GM23338 (cell line): ENCODE measurements around the gene ZNF536. TPM values are rescaled to one million over a fixed set of nuclear protein-coding genes. Genes with fewer than 3 reads are reported as not detected.

Source experiments
- ATAC-seq: fragments of 200-7000 bp; cut with Tn5 transposase; 3 replicates; pipeline ENCODE4 v1.9.1; 2020
- DNase-seq: peaks from one replicate; pipeline ENCODE4 v3.0.0-alpha.2; 2015; ENCODE audit warnings: low spot score
- H2AFZ ChIP-seq: fragments of 200-600 bp; sonication (generic); 2 replicates; pipeline ENCODE4 v1.8.0; 2016; ENCODE audit warnings: antibody characterized with exemption, mild to moderate bottlenecking, moderate library complexity
- H3F3A ChIP-seq: fragments of 200-600 bp; sonication (generic); replicated peaks from 2 replicates; pipeline ENCODE4 v1.8.0; 2017; ENCODE audit warnings: antibody characterized with exemption, mixed run types, low read depth
- H3K27ac ChIP-seq: fragments of 200-600 bp; sonication (generic); 2 replicates; pipeline ENCODE4 v1.6.1; 2016; ENCODE audit warnings: low read depth
- H3K27me3 ChIP-seq: fragments of 200-600 bp; sonication (generic); 2 replicates; pipeline ENCODE4 v1.8.0; 2016; ENCODE audit warnings: mild to moderate bottlenecking, mixed run types, moderate library complexity; ENCODE audit not compliant: insufficient read depth
- H3K36me3 ChIP-seq: fragments of 200-600 bp; sonication (generic); 2 replicates; pipeline ENCODE4 v1.8.0; 2016; ENCODE audit warnings: mild to moderate bottlenecking; ENCODE audit not compliant: insufficient read depth
- H3K4me1 ChIP-seq: fragments of 200-600 bp; sonication (generic); 2 replicates; pipeline ENCODE4 v1.8.0; 2016; ENCODE audit warnings: mild to moderate bottlenecking, moderate library complexity; ENCODE audit not compliant: insufficient read depth
- H3K4me2 ChIP-seq: fragments of 200-600 bp; sonication (generic); 2 replicates; pipeline ENCODE4 v1.7.1; 2017; ENCODE audit warnings: mixed run types
- H3K4me3 ChIP-seq: fragments of 200-600 bp; sonication (generic); 2 replicates; pipeline ENCODE4 v1.6.1; 2016; ENCODE audit warnings: mixed run types
- H3K79me2 ChIP-seq: fragments of 200-600 bp; sonication (generic); replicated peaks from 2 replicates; pipeline ENCODE4 v1.8.0; 2017; ENCODE audit warnings: mild to moderate bottlenecking; ENCODE audit not compliant: insufficient read depth
- H3K9me2 ChIP-seq: fragments of 200-600 bp; sonication (generic); 2 replicates; pipeline ENCODE4 v1.8.0; 2017; ENCODE audit not compliant: insufficient read depth
- H4K20me1 ChIP-seq: fragments of 200-600 bp; sonication (generic); replicated peaks from 2 replicates; pipeline ENCODE4 v1.8.0; 2017; ENCODE audit warnings: mild to moderate bottlenecking; ENCODE audit not compliant: insufficient read depth
- H3K27ac Mint-ChIP-seq: 2 replicates; pipeline ENCODE4 v1.8.0; 2020; ENCODE audit warnings: inconsistent platforms, mild to moderate bottlenecking, moderate library complexity, mixed read lengths
- H3K27me3 Mint-ChIP-seq: 3 replicates; pipeline ENCODE4 v1.8.0; 2022; ENCODE audit warnings: low read depth, mild to moderate bottlenecking, moderate library complexity, mixed read lengths, inconsistent platforms; ENCODE audit not compliant: insufficient read depth, poor library complexity
- H3K36me3 Mint-ChIP-seq: 3 replicates; pipeline ENCODE4 v1.8.0; 2021; ENCODE audit warnings: low read depth, mild to moderate bottlenecking, inconsistent platforms, moderate library complexity, mixed read lengths
- H3K4me1 Mint-ChIP-seq: 3 replicates; pipeline ENCODE4 v1.8.0; 2020; ENCODE audit warnings: mild to moderate bottlenecking, inconsistent platforms, mixed read lengths
- H3K4me3 Mint-ChIP-seq: 3 replicates; pipeline ENCODE4 v1.8.0; 2021; ENCODE audit warnings: moderate library complexity, mild to moderate bottlenecking, inconsistent platforms, mixed read lengths
- H3K9me3 Mint-ChIP-seq: 3 replicates; pipeline ENCODE4 v1.8.0; 2020; ENCODE audit warnings: moderate library complexity, mild to moderate bottlenecking, inconsistent platforms, mixed read lengths
- CREB1 ChIP-seq: fragments of 250-450 bp; sonication (Bioruptor Pico); IDR thresholded peaks from 2 replicates; pipeline ENCODE4 v1.5.0; 2020; ENCODE audit warnings: low read depth, mild to moderate bottlenecking, moderate library complexity
- CTCF ChIP-seq, 2 experiments: fragments of 200-600 bp in 1 of 2; sonication (generic) in 1 of 2; conservative IDR thresholded peaks; 2 replicates each; pipeline versions ENCODE4 v1.5.1 to v1.6.1; 2016 to 2017; ENCODE audit warnings: antibody characterized with exemption in 2 of 2, low read depth in 2 of 2, mild to moderate bottlenecking in 2 of 2, moderate library complexity in 1 of 2
- ETS1 ChIP-seq: IDR thresholded peaks from 2 replicates; pipeline ENCODE4 v1.6.1; 2016; ENCODE audit warnings: antibody characterized with exemption
- EZH2 ChIP-seq: fragments of 200-600 bp; sonication (generic); IDR thresholded peaks from one replicate; pipeline ENCODE4 v1.8.0; 2017; ENCODE audit warnings: antibody characterized with exemption, mild to moderate bottlenecking, low read depth; ENCODE audit not compliant: unreplicated experiment
- EZH2phosphoT487 ChIP-seq: fragments of 200-600 bp; sonication (generic); IDR thresholded peaks from one replicate; pipeline ENCODE4 v1.8.1; 2018; ENCODE audit warnings: antibody characterized with exemption; ENCODE audit not compliant: unreplicated experiment
- JUNB ChIP-seq: IDR thresholded peaks from one replicate; pipeline ENCODE4 v1.6.1; 2016; ENCODE audit warnings: antibody characterized with exemption; ENCODE audit not compliant: unreplicated experiment
- NANOG ChIP-seq: IDR thresholded peaks from 2 replicates; pipeline ENCODE4 v1.6.1; 2016; ENCODE audit warnings: antibody characterized with exemption, borderline replicate concordance
- POLR2AphosphoS5 ChIP-seq: IDR thresholded peaks from 2 replicates; pipeline ENCODE4 v1.6.1; 2016; ENCODE audit warnings: antibody characterized with exemption, low read depth
- REST ChIP-seq: IDR thresholded peaks from one replicate; pipeline ENCODE4 v1.6.1; 2018; ENCODE audit warnings: antibody characterized with exemption; ENCODE audit not compliant: unreplicated experiment
- STAT1 ChIP-seq: IDR thresholded peaks from one replicate; pipeline ENCODE4 v1.6.1; 2016; ENCODE audit warnings: antibody characterized with exemption; ENCODE audit not compliant: unreplicated experiment
- ZNF114 ChIP-seq: fragments of 250-450 bp; sonication (Bioruptor Pico); IDR thresholded peaks from 2 replicates; pipeline ENCODE4 v1.5.0; 2020; ENCODE audit warnings: mild to moderate bottlenecking, moderate library complexity
- ZNF331 ChIP-seq: fragments of 250-450 bp; sonication (Bioruptor Pico); IDR thresholded peaks from 2 replicates; pipeline ENCODE4 v1.5.0; 2020; ENCODE audit warnings: low read depth, mild to moderate bottlenecking, moderate library complexity
- ZNF462 ChIP-seq: fragments of 250-450 bp; sonication (Bioruptor Pico); IDR thresholded peaks from 2 replicates; pipeline ENCODE4 v1.5.0; 2020; ENCODE audit warnings: mild to moderate bottlenecking, moderate library complexity
- polyA plus RNA-seq: library from polyadenylated mRNA; unstranded; fragments of >200 nt; fragmentation: Nextera tagmentation; extraction: Ambion mirVana; gene quantifications from 2 replicates; pipeline ENCODE4 v1.2.1, GENCODE V29; 2016
- total RNA-seq: library from RNA; depleted of rRNA; stranded (reverse); fragments of >200 nt; shearing (Covaris generic); gene quantifications from 2 replicates; pipeline ENCODE4 v1.2.3, GENCODE V29; 2014

ZNF536 gene
- total and polyA plus RNA-seq, 2 experiments from 2014 or later = 0.07 TPM; not detected in 1

- no peaks in the 10 kb centered on the region; the same call in 2 of the 3 replicates for H3K9me3 Mint-ChIP-seq
- H3K79me2 ChIP-seq = no peaks in the 10 kb centered on the region
- H3K27me3 ChIP-seq = peaks cover 12% of the 10 kb centered on the region
- no peaks in the 10 kb centered on the region for H3K36me3 Mint-ChIP-seq
- H3K9me2 ChIP-seq = peaks cover 3% of the 10 kb centered on the region; the same call in 1 of the 2 replicates
- no peak overlapping the region for H2AFZ ChIP-seq
- no peak overlapping the region for H3K4me3 ChIP-seq
- H4K20me1 ChIP-seq = no peaks in the 10 kb centered on the region
- no peak overlapping the region for H3K4me3 Mint-ChIP-seq
- no peaks in the 10 kb centered on the region for H3K4me1 ChIP-seq
- H3K27ac ChIP-seq = no peak overlapping the region
- no peak for ATAC-seq
- H3K27me3 Mint-ChIP-seq = peaks cover 6% of the 10 kb centered on the region
- DNase-seq = no peak
- no peaks in the 10 kb centered on the region for H3K36me3 ChIP-seq
- H3K4me2 ChIP-seq = no peak overlapping the region
- peaks cover 6% of the 10 kb centered on the region; the same call in 2 of the 3 replicates for H3K4me1 Mint-ChIP-seq
- H3K27ac Mint-ChIP-seq = no peak overlapping the region
- H3F3A ChIP-seq = no peaks in the 10 kb centered on the region
- TF ChIP-seq ZNF462 (no peak), ZNF331 (CRISPR knock-in tag) (no peak), JUNB (no peak), POLR2AphosphoS5 (no peak), EZH2 (no peak), STAT1 (no peak), CREB1 (CRISPR knock-in tag) (no peak), EZH2phosphoT487 (no peak), REST (no peak), CTCF (conservative IDR thresholded peaks at IDR 0.05; ENCODE audit: low read depth in 2 of 2) (no peak), ETS1 (no peak), NANOG (no peak), ZNF114 (CRISPR knock-in tag) (no peak)
Measured at GRCh38 chr19:30379841-30380610, 7.8 kb downstream of the ZNF536 start.
